Measurements from ENCODE around the gene COPZ1. TPM values are rescaled to one million over a fixed set of nuclear protein-coding genes. Genes with fewer than 3 reads are reported as not detected.

Gene COPZ1
- total and polyA plus RNA-seq, 9 of the 15 experiments (the other 6 are each of a cell fraction or from before 2014, with no cell fraction given): 137 to 487 (median 233) TPM

- no peak for TF ChIP-seq KLF13 (tag; IDR thresholded peaks at IDR 0.05; ENCODE audit: borderline replicate concordance, low read depth)
- TF ChIP-seq TRIM25 (IDR thresholded peaks at IDR 0.05; ENCODE audit: borderline replicate concordance): peak; percentile 70; the same call in 1 of the 2 replicates
- TF ChIP-seq ARID3B (CRISPR knock-in tag; IDR thresholded peaks at IDR 0.05; ENCODE audit: borderline replicate concordance): no peak
Measured at GRCh38 chr12:54279227-54279631, 45.7 kb upstream of the COPZ1 start (continued).

- H3K4me2 ChIP-seq (ENCODE audit: insufficient read depth, low read length): peak within 1 kb of the TSS; percentile 100
- ATAC-seq (peak; percentile 81), DNase-seq (ENCODE audit: extremely low read depth in 1 of 4, low spot score in 3 of 4) (peak; percentile 97 to 99 (median 98)), FAIRE-seq (no peak)
- H2AFZ ChIP-seq (ENCODE audit: low read depth, low read length): peak within 1 kb of the TSS; percentile 96
- no TSS peak for BruUV-seq (replicated peaks)
- POLR2A ChIA-PET: interaction anchor here (0.5 to 3.8 kb wide), 41 partner anchors 10 to 1534 kb away, joined by 3 to 155 read pairs (median 5); partner anchors contain the start of genes COPZ1 and HOXC9
- peaks cover 95% of the 10 kb centered on the region for H3K79me2 ChIP-seq (ENCODE audit: control insufficient read depth, insufficient read depth, low read length)
- WGBS (ENCODE audit: insufficient coverage, low coverage, missing lambda C conversion rate): under 1% methylated on average over 47 of the region's 49 CpGs
- peak within 1 kb of the TSS; percentile 99 for H3K27ac ChIP-seq (ENCODE audit: extremely low read depth, low read depth, low read length)
- no peaks in the 10 kb centered on the region for H3K9me1 ChIP-seq (ENCODE audit: control insufficient read depth, insufficient read depth, low read length)
- peak within 1 kb of the TSS; percentile 71 for H3K4me3 ChIP-seq
- intact Hi-C loops (cut with micrococcal nuclease): loop anchor here (1.0 kb wide), 2 partner anchors 18 to 79 kb away; no protein-coding TSS in a partner anchor
- in situ Hi-C loops (cut with MboI): no loop called here
- peaks cover 37% of the 10 kb centered on the region for H4K20me1 ChIP-seq (replicated peaks; ENCODE audit: control insufficient read depth, insufficient read depth, low read length)
- H3K36me3 ChIP-seq (ENCODE audit: control insufficient read depth, insufficient read depth, low read length): peaks cover 70% of the 10 kb centered on the region
- CTCF ChIA-PET (ENCODE audit: low intra/inter-chr PET ratio): interaction anchor here (0.6 to 0.7 kb wide), 2 partner anchors 11 to 1986 kb away, joined by 3 to 5 read pairs; no protein-coding TSS in a partner anchor
- H3K9ac ChIP-seq (ENCODE audit: insufficient read depth in 1 of 2, low read depth in 2 of 2, low read length in 2 of 2): peak within 1 kb of the TSS; percentile 92 to 100
- H3K4me1 ChIP-seq (replicated peaks in 1 of 2; ENCODE audit: control insufficient read depth in 2 of 2, insufficient read depth in 2 of 2, low read length in 2 of 2): peaks cover 8 to 14% of the 10 kb centered on the region in 2 experiments; a peak in 3 of 5 replicates
- H3K9me3 ChIP-seq (replicated peaks; ENCODE audit: control insufficient read depth, insufficient read depth, low read depth, low read length): no peaks in the 10 kb centered on the region
- no peaks in the 10 kb centered on the region for H3K27me3 ChIP-seq (ENCODE audit: control insufficient read depth in 2 of 2, insufficient read depth in 2 of 2, low read length in 2 of 2)
- no peak for TF ChIP-seq BCLAF1 (IDR thresholded peaks at IDR 0.05; ENCODE audit: borderline replicate concordance in 1 of 2, control insufficient read depth in 1 of 2, low read depth in 2 of 2, low read length in 1 of 2)
- TF ChIP-seq HNRNPH1 (optimal IDR thresholded peaks at IDR 0.05; ENCODE audit: low read depth, low read length): no peak
- TF ChIP-seq PHF20 (IDR thresholded peaks at IDR 0.05; ENCODE audit: partially characterized antibody): peak; percentile 41
- TF ChIP-seq SLC30A9 (CRISPR knock-in tag; IDR thresholded peaks at IDR 0.05): no peak
- TF ChIP-seq ZNF639 (CRISPR knock-in tag; conservative IDR thresholded peaks at IDR 0.05 in 1 of 2, IDR thresholded peaks at IDR 0.05 in 1 of 2): no peak
Measured at GRCh38 chr12:54279632-54280467, 45.1 kb upstream of the COPZ1 start, which contains the start of gene CBX5. Gene CBX5, minus strand, starts transcription at chr12:54280122. Its CDS starts 22,472 bp downstream, at chr12:54257650.
